Liver (tissue), 9 donors: Measurements from ENCODE around the gene GLI2. TPM values are rescaled to one million over a fixed set of nuclear protein-coding genes. Genes with fewer than 3 reads are reported as not detected.

ENCODE experiments used
- DNase-seq: peaks from one replicate; pipeline ENCODE4 v3.0.0-alpha.2; 2017; ENCODE audit warnings: low spot score
- H3K27ac ChIP-seq, 2 donors: one replicate each; pipeline ENCODE4 v1.7.0; 2013; ENCODE audit warnings: inconsistent platforms in 2 of 2, low read length in 2 of 2, control low read depth in 1 of 2, low read depth in 1 of 2, mild to moderate bottlenecking in 1 of 2
- H3K27me3 ChIP-seq, 4 donors: one replicate each; pipeline versions ENCODE4 v1.6.1 to v1.7.0; 2013; ENCODE audit warnings: low read length in 3 of 4, inconsistent platforms in 1 of 4, mild to moderate bottlenecking in 1 of 4, moderate library complexity in 1 of 4; ENCODE audit not compliant: control insufficient read depth in 4 of 4, insufficient read depth in 4 of 4
- H3K36me3 ChIP-seq, 4 donors: one replicate each; pipeline versions ENCODE4 v1.6.1 to v1.7.0; 2013; ENCODE audit warnings: low read length in 3 of 4, mild to moderate bottlenecking in 3 of 4, low read depth in 1 of 4, moderate library complexity in 1 of 4; ENCODE audit not compliant: control insufficient read depth in 4 of 4, insufficient read depth in 3 of 4
- H3K4me1 ChIP-seq, 4 donors: one replicate each; pipeline versions ENCODE4 v1.6.1 to v1.7.0; 2013; ENCODE audit warnings: low read length in 3 of 4, mild to moderate bottlenecking in 3 of 4, moderate library complexity in 1 of 4; ENCODE audit not compliant: control insufficient read depth in 4 of 4, insufficient read depth in 4 of 4
- H3K4me3 ChIP-seq, 3 donors: one replicate each; pipeline versions ENCODE4 v1.6.1 to v1.7.0; 2013; ENCODE audit warnings: low read length in 3 of 3, control low read depth in 1 of 3, low read depth in 1 of 3, mild to moderate bottlenecking in 1 of 3
- H3K9ac ChIP-seq, 2 donors: one replicate each; pipeline ENCODE4 v1.7.0; 2013; ENCODE audit warnings: low read length in 2 of 2, mild to moderate bottlenecking in 2 of 2, moderate library complexity in 2 of 2, control low read depth in 1 of 2, low read depth in 1 of 2
- H3K9me3 ChIP-seq, 4 donors: one replicate each; pipeline versions ENCODE4 v1.6.1 to v1.7.0; 2013; ENCODE audit warnings: low read length in 3 of 4; ENCODE audit not compliant: control insufficient read depth in 4 of 4
- ATF3 ChIP-seq: IDR thresholded peaks from 2 replicates; pipeline ENCODE4 v1.6.1; 2016; ENCODE audit warnings: antibody characterized with exemption
- CTCF ChIP-seq: fragments of 150-350 bp; IDR thresholded peaks from 2 replicates; pipeline ENCODE4 v1.5.1; 2017; ENCODE audit warnings: improper control_type of control experiment, low read depth, low read length; ENCODE audit not compliant: missing input control
- EGR1 ChIP-seq, 2 donors: IDR thresholded peaks; 2 replicates each; pipeline ENCODE4 v1.6.1; 2016 to 2018; ENCODE audit warnings: antibody characterized with exemption in 2 of 2, low read depth in 2 of 2
- GABPA ChIP-seq, 2 donors: IDR thresholded peaks in 1 of 2; conservative IDR thresholded peaks in 1 of 2; 2 replicates each; pipeline ENCODE4 v1.6.1; 2016; ENCODE audit warnings: antibody characterized with exemption in 2 of 2, mild to moderate bottlenecking in 1 of 2, moderate library complexity in 1 of 2
- HNF4G ChIP-seq: IDR thresholded peaks from 2 replicates; pipeline ENCODE4 v1.6.1; 2016; ENCODE audit warnings: antibody characterized with exemption
- JUND ChIP-seq, 2 donors: IDR thresholded peaks; 2 replicates each; pipeline ENCODE4 v1.6.1; 2016; ENCODE audit warnings: antibody characterized with exemption in 2 of 2
- MAX ChIP-seq: IDR thresholded peaks from 2 replicates; pipeline ENCODE4 v1.6.1; 2016; ENCODE audit warnings: antibody characterized with exemption
- NR2F2 ChIP-seq: IDR thresholded peaks from 2 replicates; pipeline ENCODE4 v1.6.1; 2016; ENCODE audit warnings: antibody characterized with exemption
- RAD21 ChIP-seq, 2 donors: IDR thresholded peaks; 2 replicates each; pipeline ENCODE4 v1.6.1; 2016; ENCODE audit warnings: antibody characterized with exemption in 2 of 2, mild to moderate bottlenecking in 2 of 2
- REST ChIP-seq: IDR thresholded peaks from 2 replicates; pipeline ENCODE4 v1.6.1; 2016; ENCODE audit warnings: antibody characterized with exemption, mild to moderate bottlenecking
- RXRA ChIP-seq, 2 donors: IDR thresholded peaks; 2 replicates each; pipeline ENCODE4 v1.6.1; 2017 to 2018; ENCODE audit warnings: antibody characterized with exemption in 2 of 2, mild to moderate bottlenecking in 1 of 2
- TAF1 ChIP-seq: conservative IDR thresholded peaks from 2 replicates; pipeline ENCODE4 v1.6.1; 2016; ENCODE audit warnings: antibody characterized with exemption, mild to moderate bottlenecking
- YY1 ChIP-seq: IDR thresholded peaks from 2 replicates; pipeline ENCODE4 v1.6.1; 2016; ENCODE audit warnings: antibody characterized with exemption, mild to moderate bottlenecking
- WGBS: extraction: QIAGEN DNeasy Blood & Tissue Kit; methylation state at CpG from one replicate; pipeline ENCODE4 v1.1.7; 2013; 5-methylcytosine and 5-hydroxymethylcytosine counted together
- polyA plus RNA-seq, 2 donors: library from polyadenylated mRNA; stranded (reverse) in 1 of 2; unstranded in 1 of 2; fragments of 200-250 nt in 1 of 2; fragments of >200 nt in 1 of 2; fragmentation: Nextera tagmentation in 1 of 2; extraction: Ambion mirVana in 1 of 2; gene quantifications; one replicate each; pipeline versions ENCODE4 v1.2.1 to v1.2.3, GENCODE V29; 2013 to 2015
- total RNA-seq, 2 donors: library from RNA; depleted of rRNA; stranded (reverse); fragments of >200 nt; gene quantifications; one replicate each; pipeline ENCODE4 v1.2.3, GENCODE V29; 2014
- donor health status: healthy.
- donor health status: healthy.
- donor health status: healthy.
- donor health status: healthy.
- donor health status: healthy.

The GLI2 gene
- total and polyA plus RNA-seq, 4 donors, result 0.04 to 0.16 (median 0.11) TPM

GRCh38 chr2:120697471-120697870 lies 38.2 kb upstream of the GLI2 start (continued):
- no peak for TF ChIP-seq REST
- no peak for TF ChIP-seq JUND (IDR thresholded peaks at IDR 0.05)
- no peak for TF ChIP-seq TAF1
- no peak for TF ChIP-seq HNF4G

GRCh38 chr2:120699292-120699691 lies 36.4 kb upstream of the GLI2 start:
- Histone ChIP-seq H3K4me3 (no peak overlapping the region), H3K27ac (no peak overlapping the region), H3K4me1 (no peaks in the 10 kb centered on the region), H3K27me3 (peaks cover 0 to 16% (median 4%) of the 10 kb centered on the region in 4 donors), H3K9ac (no peak overlapping the region), H3K9me3 (no peaks in the 10 kb centered on the region), H3K36me3 (no peaks in the 10 kb centered on the region)
- TF ChIP-seq MAX, result no peak
- TF ChIP-seq ATF3, result no peak
- no peak for TF ChIP-seq JUND (IDR thresholded peaks at IDR 0.05)
- no peak for TF ChIP-seq REST
- no peak for TF ChIP-seq YY1
- no peak for TF ChIP-seq EGR1 (IDR thresholded peaks at IDR 0.05; ENCODE audit: low read depth in 2 of 2)
- no peak for TF ChIP-seq NR2F2
- no peak for TF ChIP-seq CTCF
- TF ChIP-seq GABPA (IDR thresholded peaks at IDR 0.05 in 1 of 2, conservative IDR thresholded peaks at IDR 0.05 in 1 of 2), result no peak
- no peak for TF ChIP-seq RAD21 (IDR thresholded peaks at IDR 0.05)
- no peak for TF ChIP-seq RXRA (IDR thresholded peaks at IDR 0.05)
- WGBS, result 60% methylated on average over 3 of the region's 3 CpGs
- DNase-seq, result no peak
